HEK293 (cell line): Measurements from ENCODE around the gene DPF3.
A peak's percentile ranks its signal among the peaks of the same experiment; 100 is the strongest.

Experiments used
- CTCF ChIA-PET: fragments of 350-600 bp; formaldehyde crosslinking; extraction: SDS; loops from one replicate; lab custom pipeline; 2021; ENCODE audit warnings: antibody characterized with exemption; lab: Yijun Ruan, JAX
- POLR2A ChIA-PET: fragments of 300-600 bp; formaldehyde crosslinking; extraction: SDS; loops from one replicate; lab custom pipeline; 2020; ENCODE audit warnings: antibody characterized with exemption, inconsistent platforms; lab: Yijun Ruan, JAX
- H3K27ac ChIP-seq: fragments of 200-500 bp; sonication (Bioruptor generic); 2 replicates; pipeline ENCODE4 v1.5.1; 2014; ENCODE audit warnings: low read depth, low read length, control low read depth, inconsistent platforms; ENCODE audit errors: extremely low read depth
- H3K36me3 ChIP-seq, 2 experiments: fragments of 200-500 bp in 1 of 2; sonication (Bioruptor generic) in 1 of 2; 1 replicate in 1 of 2; 2 replicates in 1 of 2; pipeline ENCODE4 v1.5.1; 2014 to 2017; ENCODE audit warnings: inconsistent platforms in 2 of 2, low read length in 2 of 2; ENCODE audit not compliant: control insufficient read depth in 2 of 2, insufficient read depth in 1 of 2
- H3K4me1 ChIP-seq: fragments of 200-500 bp; sonication (Bioruptor generic); 2 replicates; pipeline ENCODE4 v1.5.1; 2014; ENCODE audit warnings: mild to moderate bottlenecking, low read length, inconsistent platforms; ENCODE audit not compliant: control insufficient read depth, insufficient read depth
- H3K4me3 ChIP-seq: 2 replicates; pipeline ENCODE4 v1.5.1; 2011; ENCODE audit warnings: low read depth, mild to moderate bottlenecking, control low read depth, low read length, moderate library complexity
- H3K9me3 ChIP-seq: fragments of 200-500 bp; sonication (Bioruptor generic); 2 replicates; pipeline ENCODE4 v1.5.1; 2014; ENCODE audit warnings: low read depth, low read length, inconsistent platforms; ENCODE audit not compliant: control insufficient read depth, insufficient read depth
- EGR2 ChIP-seq: fragments of 450-650 bp; formaldehyde crosslinking; IDR thresholded peaks from 2 replicates; pipeline ENCODE4 v1.5.1; 2016; ENCODE audit warnings: low read depth, missing biosample characterization, missing genetic modification characterization
- GLIS1 ChIP-seq: fragments of 450-650 bp; formaldehyde crosslinking; IDR thresholded peaks from 2 replicates; pipeline ENCODE4 v1.5.1; 2016; ENCODE audit warnings: missing biosample characterization, missing genetic modification characterization
- HIC1 ChIP-seq: fragments of 450-650 bp; formaldehyde crosslinking; IDR thresholded peaks from 2 replicates; pipeline ENCODE4 v1.5.1; 2016; ENCODE audit warnings: missing biosample characterization, missing genetic modification characterization
- PRDM2 ChIP-seq: fragments of 450-650 bp; formaldehyde crosslinking; IDR thresholded peaks from 2 replicates; pipeline ENCODE4 v1.5.1; 2016; ENCODE audit warnings: missing biosample characterization, missing genetic modification characterization, borderline replicate concordance
- SALL2 ChIP-seq: fragments of 450-650 bp; formaldehyde crosslinking; IDR thresholded peaks from 2 replicates; pipeline ENCODE4 v1.5.0; 2017; ENCODE audit warnings: missing biosample characterization, mild to moderate bottlenecking, missing genetic modification characterization, borderline replicate concordance
- ZBTB20 ChIP-seq: fragments of 450-650 bp; formaldehyde crosslinking; IDR thresholded peaks from 2 replicates; pipeline ENCODE4 v1.5.1; 2016; ENCODE audit warnings: missing biosample characterization, missing genetic modification characterization
- ZFHX2 ChIP-seq: fragments of 450-650 bp; formaldehyde crosslinking; conservative IDR thresholded peaks from 2 replicates; pipeline ENCODE4 v1.5.1; 2016; ENCODE audit warnings: missing biosample characterization, missing genetic modification characterization
- ZNF140 ChIP-seq: fragments of 450-650 bp; formaldehyde crosslinking; IDR thresholded peaks from 2 replicates; pipeline ENCODE4 v1.5.1; 2016; ENCODE audit warnings: missing biosample characterization, missing genetic modification characterization
- ZNF184 ChIP-seq: fragments of 450-650 bp; IDR thresholded peaks from 2 replicates; pipeline ENCODE4 v1.5.1; 2018; ENCODE audit warnings: missing biosample characterization, mild to moderate bottlenecking, missing genetic modification characterization
- ZNF416 ChIP-seq: fragments of 450-650 bp; formaldehyde crosslinking; IDR thresholded peaks from 2 replicates; pipeline ENCODE4 v1.5.1; 2016; ENCODE audit warnings: missing biosample characterization, missing genetic modification characterization
- ZNF433 ChIP-seq: fragments of 450-650 bp; formaldehyde crosslinking; IDR thresholded peaks from 2 replicates; pipeline ENCODE4 v1.5.1; 2016; ENCODE audit warnings: missing biosample characterization, missing genetic modification characterization, low read depth
- ZNF501 ChIP-seq: fragments of 450-650 bp; formaldehyde crosslinking; IDR thresholded peaks from 2 replicates; pipeline ENCODE4 v1.5.1; 2016; ENCODE audit warnings: missing biosample characterization, missing genetic modification characterization
- ZNF510 ChIP-seq: fragments of 450-650 bp; formaldehyde crosslinking; IDR thresholded peaks from 2 replicates; pipeline ENCODE4 v1.5.1; 2018; ENCODE audit warnings: mild to moderate bottlenecking, missing genetic modification characterization, missing biosample characterization; ENCODE audit not compliant: insufficient replicate concordance
- ZNF558 ChIP-seq: fragments of 450-650 bp; formaldehyde crosslinking; IDR thresholded peaks from 2 replicates; pipeline ENCODE4 v1.5.1; 2016; ENCODE audit warnings: missing biosample characterization, missing genetic modification characterization
- ZNF560 ChIP-seq: fragments of 450-650 bp; formaldehyde crosslinking; IDR thresholded peaks from 2 replicates; pipeline ENCODE4 v1.5.1; 2017; ENCODE audit warnings: missing biosample characterization, missing genetic modification characterization, borderline replicate concordance
- ZNF571 ChIP-seq: fragments of 450-650 bp; formaldehyde crosslinking; IDR thresholded peaks from 2 replicates; pipeline ENCODE4 v1.5.0; 2017; ENCODE audit warnings: missing biosample characterization, missing genetic modification characterization
- ZNF747 ChIP-seq: fragments of 450-650 bp; formaldehyde crosslinking; IDR thresholded peaks from 2 replicates; pipeline ENCODE4 v1.5.1; 2016; ENCODE audit warnings: missing biosample characterization, missing genetic modification characterization

The DPF3 gene

DNA sequence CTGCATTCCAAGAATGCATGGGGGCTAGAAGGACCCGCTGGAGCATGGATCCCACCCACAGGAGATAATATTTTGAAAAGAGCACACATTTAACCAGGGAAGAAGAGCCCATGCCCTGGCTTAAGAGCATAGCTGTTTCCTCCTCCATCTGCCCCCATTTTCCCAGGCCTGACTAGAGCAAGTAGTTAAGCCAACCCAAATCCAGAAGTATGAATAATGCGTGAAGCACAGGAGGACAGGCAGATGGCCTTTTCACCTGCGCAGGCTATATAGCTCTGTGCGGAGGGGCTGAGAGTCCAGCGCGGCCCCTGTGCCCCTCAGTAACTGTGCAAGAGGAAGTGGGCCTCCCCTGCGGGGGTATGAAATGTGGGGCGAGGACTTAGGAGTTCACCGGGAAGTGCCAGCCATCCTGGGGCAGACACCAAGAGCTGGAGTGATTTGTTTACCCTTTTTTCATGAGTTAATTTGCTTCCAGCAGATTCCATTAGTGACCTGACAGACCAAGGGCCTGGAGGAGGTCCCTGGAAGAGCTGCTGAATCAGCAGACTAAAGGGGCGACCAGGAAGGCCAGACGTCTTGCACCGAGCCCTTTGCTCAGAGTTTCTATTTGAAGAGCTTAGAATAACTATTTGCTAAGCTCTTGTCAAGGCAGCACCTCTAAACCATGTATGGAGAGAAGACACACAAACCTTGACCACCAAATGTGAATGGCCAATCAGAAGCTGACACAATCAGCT is 37.2 kb downstream of the DPF3 start:
- H3K4me1 ChIP-seq = no peaks in the 10 kb centered on the region
- no peaks in the 10 kb centered on the region; a peak in 1 of 3 replicates for H3K36me3 ChIP-seq
- H3K9me3 ChIP-seq = no peaks in the 10 kb centered on the region
- ChIA-PET CTCF (no interaction called here), POLR2A (no interaction called here)
- no peak overlapping the region for H3K27ac ChIP-seq
- H3K4me3 ChIP-seq = no peak overlapping the region
- TF ChIP-seq GLIS1 = no peak

DNA sequence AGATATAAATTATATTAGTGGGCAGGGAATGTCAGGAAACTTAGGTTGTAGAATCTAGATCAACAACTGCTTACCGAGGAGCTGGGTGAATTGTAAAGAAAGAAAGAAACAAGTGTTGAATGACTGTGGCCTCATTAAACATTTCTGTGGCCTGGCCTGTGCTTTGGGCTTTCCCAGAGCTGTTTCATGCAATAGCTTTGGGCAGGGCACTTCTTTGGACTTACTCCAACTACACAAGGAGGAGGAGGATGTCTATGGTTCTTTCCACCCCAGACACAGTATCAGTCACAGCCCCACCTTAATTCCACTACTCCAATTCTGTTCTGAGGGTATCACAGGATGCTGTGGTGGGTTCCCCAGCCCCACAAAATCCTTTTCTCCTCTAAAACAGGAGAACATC is 38.0 kb downstream of the DPF3 start:
- no peaks in the 10 kb centered on the region; a peak in 1 of 3 replicates for H3K36me3 ChIP-seq
- no peak overlapping the region for H3K27ac ChIP-seq
- ChIA-PET CTCF (interaction anchor here (0.6 kb wide), 1 partner anchor 347 kb away, joined by 3 read pairs; no protein-coding TSS in a partner anchor), POLR2A (no interaction called here)
- H3K9me3 ChIP-seq = no peaks in the 10 kb centered on the region
- H3K4me1 ChIP-seq = no peaks in the 10 kb centered on the region
- H3K4me3 ChIP-seq = no peak overlapping the region
- TF ChIP-seq ZBTB20 (tag by site-specific recombination) (no peak), ZNF184 (tag by site-specific recombination) (no peak), ZNF140 (tag by site-specific recombination) (no peak), HIC1 (tag by site-specific recombination) (no peak), ZNF571 (tag by site-specific recombination) (no peak), ZNF416 (tag by site-specific recombination) (no peak), ZNF747 (tag by site-specific recombination) (no peak), SALL2 (no peak), ZNF558 (no peak), ZNF560 (tag by site-specific recombination) (no peak)
- TF ChIP-seq, all 188 proteins: peak for 0

GRCh38 chr14:72852194-72852593 is 41.7 kb downstream of the DPF3 start:
- Histone ChIP-seq H3K4me3 (no peak overlapping the region), H3K36me3 (no peaks in the 10 kb centered on the region; a peak in 1 of 3 replicates), H3K4me1 (no peaks in the 10 kb centered on the region), H3K27ac (no peak overlapping the region), H3K9me3 (no peaks in the 10 kb centered on the region)
- POLR2A ChIA-PET = no interaction called here
- TF ChIP-seq EGR2 (peak; percentile 66; the same call in 1 of the 2 replicates), ZFHX2 (tag by site-specific recombination) (peak; percentile 60), ZNF501 (tag by site-specific recombination) (no peak), ZNF433 (tag by site-specific recombination) (no peak)
- CTCF ChIA-PET = interaction anchor here (0.6 kb wide), 1 partner anchor 45 kb away, joined by 4 read pairs; no protein-coding TSS in a partner anchor

GRCh38 chr14:72851635-72852034 is 42.3 kb downstream of the DPF3 start:
- TF ChIP-seq ZNF510 (tag by site-specific recombination) (no peak), PRDM2 (no peak)
- Histone ChIP-seq H3K4me1 (no peaks in the 10 kb centered on the region), H3K9me3 (no peaks in the 10 kb centered on the region), H3K4me3 (no peak overlapping the region), H3K36me3 (no peaks in the 10 kb centered on the region; a peak in 1 of 3 replicates), H3K27ac (no peak overlapping the region)
- ChIA-PET CTCF (no interaction called here), POLR2A (no interaction called here)
